Stimulated activated CD8-positive, alpha-beta memory T cell treated with anti-CD3 and anti-CD28 coated beads, Interleukin-7, amount 100 ng/mL, for 48 hours (primary cell): Measurements from ENCODE around the gene FOXP4.
A peak's percentile ranks its signal among the peaks of the same experiment; 100 is the strongest.

Source experiments
- DNase-seq, 2 donors: peaks; one replicate each; pipeline ENCODE4 v3.0.0-alpha.2; 2020; ENCODE audit warnings: low read depth in 1 of 2; ENCODE audit errors: extremely low read depth in 1 of 2

FOXP4 gene, protein sequence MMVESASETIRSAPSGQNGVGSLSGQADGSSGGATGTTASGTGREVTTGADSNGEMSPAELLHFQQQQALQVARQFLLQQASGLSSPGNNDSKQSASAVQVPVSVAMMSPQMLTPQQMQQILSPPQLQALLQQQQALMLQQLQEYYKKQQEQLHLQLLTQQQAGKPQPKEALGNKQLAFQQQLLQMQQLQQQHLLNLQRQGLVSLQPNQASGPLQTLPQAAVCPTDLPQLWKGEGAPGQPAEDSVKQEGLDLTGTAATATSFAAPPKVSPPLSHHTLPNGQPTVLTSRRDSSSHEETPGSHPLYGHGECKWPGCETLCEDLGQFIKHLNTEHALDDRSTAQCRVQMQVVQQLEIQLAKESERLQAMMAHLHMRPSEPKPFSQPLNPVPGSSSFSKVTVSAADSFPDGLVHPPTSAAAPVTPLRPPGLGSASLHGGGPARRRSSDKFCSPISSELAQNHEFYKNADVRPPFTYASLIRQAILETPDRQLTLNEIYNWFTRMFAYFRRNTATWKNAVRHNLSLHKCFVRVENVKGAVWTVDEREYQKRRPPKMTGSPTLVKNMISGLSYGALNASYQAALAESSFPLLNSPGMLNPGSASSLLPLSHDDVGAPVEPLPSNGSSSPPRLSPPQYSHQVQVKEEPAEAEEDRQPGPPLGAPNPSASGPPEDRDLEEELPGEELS

DNA sequence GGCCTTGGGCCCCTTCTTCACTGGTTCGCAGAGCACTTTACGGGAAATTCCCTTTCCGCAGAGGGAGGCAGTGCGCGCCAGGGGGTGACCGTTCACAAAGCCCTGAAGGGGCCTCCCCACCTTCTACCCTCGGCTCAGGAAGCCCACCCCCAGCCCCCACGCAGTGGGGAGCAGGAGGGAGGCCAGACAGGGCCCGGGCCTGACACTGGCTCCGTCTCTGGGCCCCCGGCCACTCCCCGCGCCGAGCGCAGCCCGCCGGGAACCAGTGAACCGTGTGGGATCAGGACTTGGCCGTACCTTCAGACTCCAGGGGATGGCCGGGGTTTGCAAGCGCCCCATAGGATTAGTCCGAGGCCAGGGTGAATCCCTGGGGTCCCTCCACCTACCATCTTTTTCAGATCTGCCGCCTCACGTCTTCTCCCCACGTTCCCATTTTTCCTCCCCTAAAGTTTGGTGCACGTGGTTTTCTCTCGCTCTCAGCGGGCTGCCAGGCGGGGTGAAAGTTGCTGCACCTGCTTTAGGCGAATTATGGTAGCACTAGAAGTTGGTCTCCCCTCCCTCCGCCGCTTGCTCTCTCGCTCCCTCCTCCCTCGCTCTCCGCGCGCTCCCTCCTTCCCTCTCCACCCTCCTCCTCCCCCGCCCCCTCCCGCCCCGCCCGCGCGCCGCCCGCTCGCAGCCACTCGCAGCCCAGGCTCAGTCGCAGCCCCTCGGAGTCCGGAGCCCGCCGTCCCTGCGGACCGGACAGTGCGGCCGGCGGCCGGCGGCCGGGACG lies at the start of gene FOXP4:
TSS of gene FOXP4 (plus strand) at position 679 of the 772 bp plus-strand sequence. CDS start 19,380 bp downstream, outside the sequence.
- peak; percentile 63 to 81 for DNase-seq

DNA sequence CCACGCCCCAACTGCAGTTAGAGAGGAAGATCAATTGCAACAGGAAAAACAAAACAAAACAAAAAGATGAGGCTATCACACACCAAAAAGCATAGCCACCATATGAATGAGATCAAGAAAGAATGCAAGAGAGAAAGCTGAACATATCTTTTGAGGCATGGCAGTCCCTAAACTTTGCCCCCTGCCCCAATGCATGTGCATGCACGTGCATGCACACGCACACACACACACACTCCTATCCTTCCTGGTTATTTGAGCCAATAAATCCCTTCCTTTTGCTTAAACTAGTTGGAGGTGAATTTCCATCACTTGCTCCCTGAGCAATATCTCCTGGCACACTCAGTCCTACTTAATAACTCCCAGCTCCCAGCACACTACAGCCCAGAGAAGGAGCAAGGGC lies 48.6 kb upstream of the FOXP4 start:
- DNase-seq = no peak

DNA sequence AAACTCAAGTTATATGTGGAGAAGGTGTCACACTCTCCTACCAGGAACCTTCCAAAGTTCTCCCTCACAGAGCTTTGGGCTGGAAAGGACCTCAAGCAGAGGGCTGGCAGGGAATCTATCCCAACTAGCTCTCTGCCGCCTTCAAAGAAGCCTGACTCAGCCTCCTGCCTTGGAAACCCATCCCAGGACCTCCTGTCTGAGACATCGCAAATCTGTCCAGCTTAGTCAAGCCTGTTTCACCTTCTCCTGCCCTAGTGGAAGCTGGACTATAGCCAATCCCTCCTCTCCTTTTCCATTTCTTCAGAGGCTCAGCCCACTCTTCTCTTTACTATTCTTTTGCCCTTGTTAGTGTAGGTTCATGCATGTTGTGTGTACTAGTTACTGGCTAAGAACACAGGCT lies 48.2 kb upstream of the FOXP4 start:
- DNase-seq = no peak

DNA sequence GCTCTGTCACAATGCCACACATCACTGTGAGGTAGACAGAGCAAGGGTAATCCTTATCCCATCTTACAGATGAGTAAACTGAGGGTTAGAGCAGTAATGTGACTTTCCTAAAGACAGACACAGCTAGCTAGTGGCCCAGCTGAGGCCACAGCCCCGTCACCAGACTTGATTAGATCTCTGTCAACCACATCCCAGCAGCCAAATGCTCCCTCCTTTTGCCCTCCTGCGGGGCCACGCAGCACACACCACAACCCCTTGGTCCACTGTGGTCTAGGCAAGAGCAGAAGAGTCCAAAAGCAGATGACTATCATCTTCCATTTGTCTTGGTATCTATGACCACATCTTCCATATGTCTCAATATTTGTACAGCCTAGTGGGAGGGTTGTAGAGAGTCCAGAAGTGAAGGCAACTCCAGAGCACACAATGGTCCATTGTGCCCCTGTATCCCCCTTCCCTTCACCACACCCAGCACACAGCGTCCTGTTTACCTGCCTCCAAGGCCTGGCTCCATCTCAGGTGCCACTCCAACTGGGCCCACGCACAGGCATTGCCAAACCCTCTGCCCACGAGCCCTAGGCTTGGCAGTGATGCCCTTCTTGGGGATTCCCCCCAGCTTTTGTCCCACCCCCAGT lies 47.1 kb upstream of the FOXP4 start:
- no peak for DNase-seq

DNA sequence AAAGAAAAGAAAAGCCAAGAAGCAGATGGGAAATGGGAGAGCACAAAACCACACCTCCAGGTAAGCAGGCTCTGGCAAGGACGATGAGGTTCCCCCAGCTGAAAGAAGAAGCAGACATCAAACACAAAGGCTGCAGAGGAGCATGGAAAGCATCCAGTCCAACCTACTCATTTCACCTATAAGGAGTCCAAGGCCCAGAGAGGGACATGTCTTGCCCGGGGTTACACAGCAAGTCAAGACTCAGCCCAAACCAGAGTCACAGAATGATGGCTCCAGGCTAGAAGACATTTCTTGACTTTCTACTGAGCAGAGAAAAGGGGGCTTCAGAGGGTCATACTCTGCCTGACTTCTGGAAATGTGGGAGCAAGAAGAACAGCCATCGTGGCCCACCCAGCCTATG lies 45.6 kb upstream of the FOXP4 start:
- DNase-seq = no peak

DNA sequence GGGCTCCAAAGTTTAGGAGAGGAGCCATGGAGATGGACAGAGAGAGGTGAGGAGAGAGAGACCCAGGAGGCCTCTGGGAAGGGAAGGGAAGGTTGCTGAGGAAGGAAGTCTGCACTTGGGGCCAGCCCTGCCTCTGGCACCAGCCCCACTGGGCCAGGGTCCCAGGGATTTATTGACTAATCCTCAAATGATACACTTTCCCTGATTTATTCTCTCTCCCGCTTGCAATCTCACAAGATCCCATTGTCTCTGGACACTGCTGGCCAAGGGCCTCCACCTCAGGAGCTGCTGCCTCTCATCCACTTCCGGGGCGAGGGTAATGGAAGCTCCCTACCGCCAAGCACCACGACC lies 43.6 kb upstream of the FOXP4 start:
- no peak for DNase-seq

DNA sequence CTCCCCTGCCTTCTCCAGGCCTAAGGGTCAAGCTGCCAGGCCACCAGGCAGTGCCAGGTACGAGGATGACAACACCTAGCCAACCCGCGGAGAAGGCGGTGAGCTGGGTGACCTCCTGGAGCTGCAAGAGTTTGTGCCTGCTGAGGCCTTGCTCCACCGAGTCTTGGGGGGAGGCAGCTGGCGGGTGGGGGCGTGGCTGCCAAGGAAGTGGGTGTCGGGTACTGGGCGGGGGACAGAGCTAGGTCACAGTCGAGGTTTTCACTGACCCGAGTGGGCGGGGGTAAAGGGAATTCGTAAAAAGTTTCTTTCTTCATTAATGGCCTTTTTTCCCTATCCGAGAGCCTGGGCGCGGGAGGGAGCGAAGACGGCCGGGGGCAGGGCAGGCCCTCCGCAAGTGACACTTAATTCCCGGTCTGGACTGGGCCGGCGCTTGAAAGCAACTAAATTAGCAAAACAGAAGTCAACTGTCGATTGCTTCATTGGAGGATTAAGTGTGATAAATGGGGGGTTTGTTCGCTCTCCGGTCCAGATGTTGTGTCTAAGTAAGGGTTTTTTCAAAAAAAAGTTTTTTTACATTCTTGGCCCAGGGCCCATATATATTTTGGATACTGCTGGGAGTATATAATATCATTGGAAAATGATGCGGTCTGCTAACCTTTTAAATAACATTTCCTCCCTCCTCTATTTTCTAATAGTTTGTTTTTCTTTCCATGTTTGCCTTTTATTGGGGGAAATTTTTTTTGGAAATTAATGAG lies 43.1 kb upstream of the FOXP4 start:
- no peak for DNase-seq

DNA sequence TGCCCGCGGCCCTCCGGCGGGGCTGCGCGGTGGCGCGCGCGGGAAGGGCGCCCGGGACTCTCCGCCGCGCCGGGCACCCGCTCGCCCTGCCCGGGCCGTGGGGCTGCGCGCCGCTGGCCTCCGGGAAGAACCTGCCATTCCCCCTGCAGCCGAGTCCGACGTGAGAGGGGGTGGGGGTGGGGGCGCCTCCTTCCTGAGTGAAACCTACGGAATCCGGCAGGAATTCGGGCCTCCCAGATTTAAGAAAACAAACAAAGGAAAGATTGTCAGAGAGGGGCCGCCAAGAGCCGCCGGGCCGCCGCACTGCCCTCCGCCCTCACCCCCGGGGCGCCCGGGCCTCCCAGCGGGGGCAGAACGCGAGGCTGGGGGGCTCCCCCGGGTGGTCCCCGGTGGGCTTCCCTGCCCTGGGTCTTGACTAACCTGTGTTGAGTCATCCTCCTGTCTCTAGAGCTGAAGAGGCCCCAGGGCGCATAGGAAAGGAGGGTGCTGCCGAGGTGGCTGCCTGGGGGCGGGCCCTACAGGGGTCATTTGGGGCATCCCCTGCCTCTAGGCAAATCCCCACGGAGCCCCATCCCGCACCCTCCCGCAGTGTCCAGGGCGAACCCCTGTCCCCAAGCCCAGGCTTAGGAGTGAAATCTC lies 42.2 kb upstream of the FOXP4 start:
- no peak for DNase-seq

DNA sequence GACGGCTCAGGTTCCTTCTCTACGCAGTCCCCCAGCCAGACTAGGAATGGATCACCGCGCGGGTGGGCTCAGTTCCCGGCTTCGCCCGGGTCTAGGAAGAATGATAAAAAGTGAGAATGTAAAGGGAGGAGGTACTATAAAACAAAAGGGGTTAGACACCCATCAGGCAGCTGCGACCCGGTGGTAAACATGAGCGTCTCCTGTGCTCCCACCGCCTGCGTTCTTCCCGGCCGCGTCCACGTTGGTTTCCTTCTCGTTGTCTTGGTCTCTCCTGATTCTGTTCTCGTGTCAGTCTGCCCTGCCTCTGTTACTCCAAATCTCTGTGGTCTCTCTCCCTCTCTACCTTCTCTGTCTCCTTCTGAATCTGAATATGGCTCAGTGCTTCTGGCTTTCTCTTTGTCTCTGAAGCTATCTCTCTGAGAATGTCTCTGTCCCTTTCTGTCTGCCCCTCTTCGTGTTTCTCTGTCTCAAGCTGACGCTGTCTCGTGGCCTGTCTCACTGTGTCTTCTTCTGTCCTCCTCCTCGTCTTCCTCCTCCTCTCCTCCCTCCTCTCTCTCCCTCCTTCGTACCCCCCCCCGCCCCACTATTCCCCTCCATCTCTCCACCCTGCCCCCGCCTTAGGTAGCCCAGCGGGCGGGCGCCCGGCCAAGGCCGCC lies 41.6 kb upstream of the FOXP4 start:
- DNase-seq = no peak

DNA sequence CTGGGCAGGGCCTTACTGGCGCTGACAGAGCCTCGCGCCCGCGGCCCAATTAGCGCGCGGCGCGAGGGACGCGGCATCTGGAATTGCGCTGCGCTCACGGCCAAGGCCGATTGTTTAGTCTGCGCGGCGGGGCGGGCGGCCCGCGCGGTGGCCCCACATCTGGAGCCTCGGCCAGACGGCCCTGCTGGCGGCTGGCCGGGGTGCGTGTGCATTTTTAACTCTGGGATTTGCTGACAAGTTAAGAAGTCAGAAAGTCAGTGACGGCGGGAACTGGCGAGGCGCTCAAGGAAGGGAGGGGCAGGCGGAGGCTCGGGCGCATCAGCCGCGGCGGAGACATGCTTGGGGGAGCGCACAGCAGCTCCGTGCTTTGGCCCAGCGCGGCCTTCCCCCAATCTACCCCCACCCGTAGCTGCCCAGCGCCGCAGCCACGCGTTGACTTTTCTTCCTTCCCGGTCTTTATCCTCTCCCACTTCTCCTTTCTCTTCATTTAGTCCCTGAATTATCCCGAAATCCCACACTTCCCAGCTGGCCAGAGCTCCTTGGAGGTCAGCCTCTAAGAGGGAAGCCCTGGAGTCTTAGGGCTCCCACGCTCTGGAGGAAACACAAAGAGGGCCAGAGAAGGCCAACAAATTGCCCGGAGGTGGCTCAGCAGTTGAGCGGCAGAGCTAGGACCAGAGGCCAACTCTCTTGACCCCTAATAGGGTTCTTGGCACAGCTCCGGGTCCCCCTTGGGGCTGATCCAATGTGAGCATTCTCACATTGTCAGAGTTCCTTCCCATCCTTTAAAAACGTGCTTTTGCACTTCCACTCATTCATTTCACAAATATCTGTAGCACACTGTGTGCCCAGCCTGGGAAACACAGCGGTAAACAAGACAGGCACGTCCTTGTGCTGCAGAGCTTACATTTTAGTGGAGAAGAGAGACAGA lies 40.8 kb upstream of the FOXP4 start:
- no peak for DNase-seq

DNA sequence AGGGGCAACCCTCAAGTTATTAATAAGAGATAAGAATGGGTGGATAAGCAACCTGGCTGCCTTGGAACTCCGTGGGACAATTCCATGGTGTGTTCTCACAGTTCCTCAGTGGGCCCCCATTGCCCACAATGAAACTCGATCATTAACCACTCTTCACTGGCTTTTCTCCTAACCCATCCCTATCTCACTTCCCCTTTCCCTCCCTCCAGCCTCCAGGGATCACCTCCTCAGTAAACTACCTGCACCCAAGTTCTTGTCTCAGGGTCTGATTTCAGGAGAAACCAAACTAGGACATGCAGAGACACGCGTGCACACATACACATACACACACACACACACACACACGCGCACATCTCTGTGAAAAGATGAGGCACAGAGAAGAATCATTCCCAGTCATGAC lies 37.7 kb upstream of the FOXP4 start:
- no peak for DNase-seq

DNA sequence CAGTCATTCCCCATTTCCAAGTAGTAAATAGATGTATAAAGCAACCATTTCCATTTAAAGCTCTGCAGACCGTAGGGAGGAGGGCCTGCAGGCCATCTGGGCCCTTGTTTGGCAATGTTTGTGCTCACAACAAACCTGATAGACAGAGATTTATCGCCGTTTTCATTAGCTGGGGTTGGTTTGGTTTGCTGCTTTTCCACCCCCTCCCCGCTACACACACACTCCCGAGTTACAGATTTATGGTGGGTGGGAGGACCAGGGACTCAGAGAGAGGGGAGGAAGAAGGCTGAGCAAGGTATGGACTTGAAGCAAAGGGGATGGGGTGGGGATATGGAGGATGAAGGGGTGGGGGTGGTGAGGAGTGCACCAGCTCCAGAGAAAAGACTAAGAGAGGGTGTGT lies 36.6 kb upstream of the FOXP4 start:
- DNase-seq = no peak

DNA sequence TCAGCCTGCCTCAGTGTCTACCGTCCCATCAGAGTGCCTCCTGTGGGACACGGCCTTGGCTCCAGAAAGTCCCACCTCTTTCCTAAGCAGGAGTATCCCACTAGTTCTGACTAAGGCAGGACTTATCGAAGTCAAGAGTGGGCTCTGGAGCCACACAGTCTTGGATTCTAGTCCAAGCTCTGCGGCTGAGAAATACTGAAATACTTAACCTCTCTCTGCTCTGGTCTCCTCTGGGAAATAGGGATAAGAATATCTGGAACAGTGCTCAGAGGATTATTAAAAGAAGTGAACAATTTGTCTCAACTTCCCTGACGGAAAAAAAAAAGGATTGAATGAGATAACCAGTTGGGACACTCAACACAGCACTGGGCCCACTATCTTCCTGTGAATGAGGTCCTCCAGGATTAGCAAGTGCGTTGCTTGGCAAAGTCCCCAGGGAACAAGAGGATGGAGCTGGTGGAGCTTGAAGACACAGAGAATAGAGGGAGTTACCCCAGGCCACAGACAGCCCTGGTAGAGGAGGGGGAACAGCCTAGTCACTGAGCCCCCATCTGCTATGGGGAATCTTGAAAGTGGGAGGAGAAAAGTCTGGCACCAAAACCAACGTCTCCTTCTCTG lies 34.6 kb upstream of the FOXP4 start:
- DNase-seq = no peak

DNA sequence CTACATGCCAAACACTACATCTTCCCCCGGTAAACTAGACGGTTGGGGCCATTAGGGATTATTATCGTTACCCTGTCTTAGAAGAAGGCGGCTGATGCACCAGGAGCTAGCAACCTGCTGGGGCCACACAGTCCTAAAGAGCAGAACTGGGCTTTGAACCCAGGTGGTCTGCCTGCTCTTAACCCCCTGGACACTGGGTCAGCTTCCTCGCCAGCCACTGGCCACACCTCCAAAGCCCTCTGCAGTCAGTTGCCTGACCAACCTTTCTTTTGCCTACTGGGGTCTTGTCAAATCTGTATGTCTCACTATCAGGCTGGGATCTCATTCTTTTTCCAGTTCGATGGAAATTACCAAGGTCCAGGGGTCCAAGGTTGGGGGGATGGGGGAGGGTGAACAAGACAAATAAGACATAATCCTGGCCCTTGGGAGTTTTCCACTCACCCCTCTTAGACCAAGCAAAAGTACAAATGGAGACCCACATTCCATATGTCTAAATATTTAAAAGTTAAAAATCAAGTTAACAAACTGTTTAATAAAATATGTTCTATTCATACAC lies 34.0 kb upstream of the FOXP4 start:
- DNase-seq = no peak

DNA sequence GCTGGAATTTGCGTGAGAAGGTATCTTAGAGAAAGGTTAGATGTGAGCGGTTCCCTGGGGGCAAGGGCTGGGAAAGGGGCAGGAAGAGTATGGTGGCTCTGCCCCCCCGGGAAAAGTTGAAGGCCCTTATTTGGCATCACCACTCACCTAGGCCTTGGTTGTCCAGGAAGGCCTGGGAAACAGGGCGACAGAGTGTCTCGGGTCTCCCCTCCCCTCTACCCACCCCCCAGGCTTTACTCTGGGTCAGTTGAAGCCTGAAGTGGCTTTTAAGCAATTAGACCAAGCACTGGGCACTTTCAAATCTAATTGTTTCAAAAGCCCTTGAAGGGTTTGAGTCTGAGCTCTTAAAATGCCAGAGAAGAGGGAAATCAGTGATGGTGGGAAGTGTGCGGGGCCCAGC lies 30.2 kb upstream of the FOXP4 start:
- DNase-seq = no peak

DNA sequence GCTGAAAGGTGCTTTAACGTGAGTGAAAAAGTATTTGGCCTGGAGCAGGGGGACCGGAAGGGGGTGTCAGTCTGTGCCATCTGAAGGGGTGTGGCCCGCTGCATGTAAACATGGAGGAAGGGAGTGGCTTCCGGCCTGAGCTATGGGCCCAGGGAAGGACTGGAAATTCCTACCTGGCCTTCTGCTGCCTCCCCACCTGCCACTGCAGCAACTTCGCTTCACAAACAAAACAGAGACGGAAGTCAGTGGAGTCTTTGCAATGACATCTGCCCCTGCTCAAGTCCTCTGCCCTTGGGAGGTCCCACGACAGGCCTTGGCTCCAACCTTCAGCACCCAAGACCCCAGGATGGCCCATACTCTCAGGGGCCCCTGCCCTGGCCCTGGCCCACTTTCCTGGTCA lies 28.1 kb upstream of the FOXP4 start:
- no peak for DNase-seq

DNA sequence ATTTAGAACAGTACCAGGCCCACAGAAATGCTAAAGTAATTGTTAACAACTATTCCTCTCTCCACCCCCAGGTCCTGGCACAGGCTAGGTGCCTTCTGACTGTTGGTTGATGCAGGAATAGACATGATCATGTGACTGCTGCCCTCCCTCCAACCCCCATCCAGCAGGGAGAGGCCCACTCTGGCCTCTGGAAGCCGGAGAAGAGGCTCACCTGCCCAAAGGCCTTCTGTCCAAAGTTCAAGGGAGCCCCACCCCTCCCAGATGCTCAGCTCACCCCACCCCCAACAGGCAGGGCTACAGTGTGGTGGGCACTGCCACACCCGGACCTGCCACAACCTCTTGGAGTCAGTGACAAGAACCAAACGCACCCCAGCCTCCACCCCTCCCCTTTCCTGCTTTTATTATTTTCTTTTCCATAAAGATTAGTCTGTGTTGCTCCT lies 26.9 kb upstream of the FOXP4 start:
- DNase-seq = no peak
